Measurements from ENCODE around the gene STK24.

The STK24 gene

DNA sequence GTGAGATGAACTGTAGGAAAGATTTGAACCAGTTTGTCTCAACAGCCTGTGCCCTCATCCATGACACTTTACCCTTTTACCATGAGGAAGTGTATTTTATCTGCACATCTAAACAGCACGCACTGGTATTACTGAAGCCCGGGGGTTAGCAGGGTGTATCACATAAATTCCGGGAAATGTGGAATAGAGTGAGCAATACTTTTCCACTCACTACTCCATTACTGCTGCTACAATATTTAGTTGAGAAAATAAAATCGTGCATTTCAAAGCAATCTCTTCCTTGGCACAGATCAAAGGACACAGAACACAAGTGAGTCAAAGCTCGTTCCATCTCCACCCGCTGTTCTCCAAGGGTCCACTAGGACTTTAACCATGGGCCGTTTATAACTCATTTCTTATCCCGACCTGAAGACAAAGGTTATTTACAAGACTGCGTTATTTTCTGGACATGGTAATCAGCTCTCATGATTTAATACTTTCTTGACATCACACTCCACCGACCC lies 35.2 kb downstream of the STK24 start:
- peaks cover 100% of the 10 kb centered on the region for H3K79me2 ChIP-seq (ENCODE audit: low read length)
- H3K27me3 ChIP-seq (replicated peaks; ENCODE audit: insufficient read depth, low read length): no peaks in the 10 kb centered on the region
- H3K4me2 ChIP-seq (ENCODE audit: low read depth, low read length): no peak overlapping the region
- peaks cover 56% of the 10 kb centered on the region for H4K20me1 ChIP-seq (ENCODE audit: insufficient read depth, low read length)
- H3K9ac ChIP-seq (ENCODE audit: low read length): no peak overlapping the region
- no peak overlapping the region for H3K27ac ChIP-seq (ENCODE audit: low read length)
- H2AFZ ChIP-seq (ENCODE audit: low read length): no peak overlapping the region
- DNase-seq: no peak
- H3K4me1 ChIP-seq (ENCODE audit: low read length): peaks cover 17% of the 10 kb centered on the region
- H3F3A ChIP-seq (ENCODE audit: insufficient read depth, low read length): peaks cover 10% of the 10 kb centered on the region
- no peaks in the 10 kb centered on the region for H3K9me3 ChIP-seq (replicated peaks; ENCODE audit: insufficient read depth, low read length)
- H3K4me3 ChIP-seq (ENCODE audit: low read length): no peak overlapping the region
- no peaks in the 10 kb centered on the region for H3K36me3 ChIP-seq (replicated peaks; ENCODE audit: insufficient read depth, low read length)
- no peak for TF ChIP-seq EZH2phosphoT487 (IDR thresholded peaks at IDR 0.05; ENCODE audit: low read length)
- no peak for TF ChIP-seq CTCF (IDR thresholded peaks at IDR 0.05; ENCODE audit: low read length)
- TF ChIP-seq EZH2 (optimal IDR thresholded peaks at IDR 0.05; ENCODE audit: low read depth, low read length): no peak
- no peaks in the 10 kb centered on the region for H3K9me2 ChIP-seq (replicated peaks; ENCODE audit: insufficient read depth, low read length)

DNA sequence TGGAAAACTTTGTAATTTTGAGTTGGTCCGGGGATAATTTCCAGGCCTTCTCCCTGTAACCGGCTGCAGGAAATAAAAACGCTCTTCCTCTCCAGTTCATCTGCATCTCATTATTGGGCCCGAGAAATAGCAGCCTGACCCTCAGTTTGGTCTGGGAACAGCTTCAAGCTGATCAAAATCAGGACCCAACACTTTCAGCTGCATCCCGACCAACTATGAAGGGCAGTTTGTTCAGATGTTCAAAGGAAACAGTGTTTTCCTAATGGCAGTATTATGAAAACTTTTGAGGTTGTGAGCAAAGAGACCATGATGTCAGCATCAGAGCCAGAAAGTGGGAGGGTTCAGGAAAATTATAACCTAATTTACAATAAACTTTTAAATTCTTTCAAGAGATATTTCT lies 35.7 kb downstream of the STK24 start:
- DNase-seq: no peak
- no peak overlapping the region for H3K9ac ChIP-seq (ENCODE audit: low read length)
- no peaks in the 10 kb centered on the region for H3K9me3 ChIP-seq (replicated peaks; ENCODE audit: insufficient read depth, low read length)
- H3K9me2 ChIP-seq (replicated peaks; ENCODE audit: insufficient read depth, low read length): no peaks in the 10 kb centered on the region
- H3K36me3 ChIP-seq (replicated peaks; ENCODE audit: insufficient read depth, low read length): no peaks in the 10 kb centered on the region
- no peak overlapping the region for H2AFZ ChIP-seq (ENCODE audit: low read length)
- peaks cover 17% of the 10 kb centered on the region for H3K4me1 ChIP-seq (ENCODE audit: low read length)
- TF ChIP-seq CTCF (IDR thresholded peaks at IDR 0.05; ENCODE audit: low read length): no peak
- TF ChIP-seq EZH2phosphoT487 (IDR thresholded peaks at IDR 0.05; ENCODE audit: low read length): no peak
- TF ChIP-seq EZH2 (optimal IDR thresholded peaks at IDR 0.05; ENCODE audit: low read depth, low read length): no peak
- peaks cover 53% of the 10 kb centered on the region for H4K20me1 ChIP-seq (ENCODE audit: insufficient read depth, low read length)
- no peak overlapping the region for H3K4me3 ChIP-seq (ENCODE audit: low read length)
- no peak overlapping the region for H3K27ac ChIP-seq (ENCODE audit: low read length)
- H3K79me2 ChIP-seq (ENCODE audit: low read length): peaks cover 100% of the 10 kb centered on the region
- H3F3A ChIP-seq (ENCODE audit: insufficient read depth, low read length): peaks cover 10% of the 10 kb centered on the region
- H3K27me3 ChIP-seq (replicated peaks; ENCODE audit: insufficient read depth, low read length): no peaks in the 10 kb centered on the region
- H3K4me2 ChIP-seq (ENCODE audit: low read depth, low read length): no peak overlapping the region

- Histone ChIP-seq H3K9ac (ENCODE audit: low read length) (no peak overlapping the region), H3K27me3 (replicated peaks; ENCODE audit: insufficient read depth, low read length) (no peaks in the 10 kb centered on the region), H3K9me2 (replicated peaks; ENCODE audit: insufficient read depth, low read length) (no peaks in the 10 kb centered on the region), H4K20me1 (ENCODE audit: insufficient read depth, low read length) (peaks cover 51% of the 10 kb centered on the region), H3K4me1 (ENCODE audit: low read length) (peaks cover 17% of the 10 kb centered on the region), H3K36me3 (replicated peaks; ENCODE audit: insufficient read depth, low read length) (no peaks in the 10 kb centered on the region), H3K79me2 (ENCODE audit: low read length) (peaks cover 100% of the 10 kb centered on the region), H3K9me3 (replicated peaks; ENCODE audit: insufficient read depth, low read length) (no peaks in the 10 kb centered on the region), H2AFZ (ENCODE audit: low read length) (no peak overlapping the region), H3K27ac (ENCODE audit: low read length) (no peak overlapping the region), H3F3A (ENCODE audit: insufficient read depth, low read length) (peaks cover 10% of the 10 kb centered on the region), H3K4me3 (ENCODE audit: low read length) (no peak overlapping the region), H3K4me2 (ENCODE audit: low read depth, low read length) (no peak overlapping the region)
- no peak for TF ChIP-seq CTCF (IDR thresholded peaks at IDR 0.05; ENCODE audit: low read length)
- no peak for TF ChIP-seq EZH2phosphoT487 (IDR thresholded peaks at IDR 0.05; ENCODE audit: low read length)
- no peak for TF ChIP-seq EZH2 (optimal IDR thresholded peaks at IDR 0.05; ENCODE audit: low read depth, low read length)
- DNase-seq: no peak
Observed at GRCh38 chr13:98540476-98540875, 36.4 kb downstream of the STK24 start.

Data from MM.1S (cell line).